ENCODE measurements around the gene PHAX.
"Not testable (repeated sequence)": the region's sequence is repeated elsewhere in the genome, so short reads cannot be mapped to it uniquely, and the experiment has no call there.

The PHAX gene

DNA sequence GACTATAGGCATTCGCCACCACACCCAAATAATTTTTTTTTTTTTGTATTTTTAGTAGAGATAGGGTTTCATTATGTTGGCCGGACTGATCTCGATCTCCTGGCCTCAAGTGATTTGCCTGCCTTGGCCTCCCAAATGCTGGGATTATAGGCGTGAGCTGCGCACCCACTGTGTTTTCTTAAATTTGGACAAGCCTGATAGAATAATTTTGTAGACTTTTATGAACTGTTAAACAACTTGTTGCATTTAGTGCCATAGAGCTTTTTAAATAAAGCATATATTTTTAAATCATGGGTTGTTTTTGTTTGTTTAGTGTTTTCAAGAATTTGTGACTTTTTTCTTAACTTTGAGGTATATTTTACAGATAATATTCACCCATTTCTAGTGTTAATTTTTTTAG, 4.8 kb downstream of the PHAX start:
- DNase-seq: no peak

DNA sequence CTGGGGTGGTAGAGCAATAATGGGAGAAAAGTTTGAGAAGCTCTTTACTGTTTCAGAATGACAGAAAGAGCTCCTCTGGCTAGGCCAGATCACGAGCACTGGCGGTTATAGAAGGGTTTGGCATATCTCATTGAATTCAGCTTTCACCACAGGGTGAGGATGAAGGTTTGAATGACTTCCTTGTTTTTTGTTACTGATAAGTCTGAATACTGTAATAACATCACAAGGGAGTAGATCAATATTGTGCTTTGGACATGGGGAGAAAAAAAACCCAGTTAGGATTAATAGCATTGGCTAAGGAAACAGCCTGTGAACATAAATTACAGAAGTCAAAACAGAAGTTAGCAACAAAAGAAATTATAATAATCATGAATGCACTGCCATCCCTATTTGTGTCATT, 9.4 kb downstream of the PHAX start:
- no peak for DNase-seq

DNA sequence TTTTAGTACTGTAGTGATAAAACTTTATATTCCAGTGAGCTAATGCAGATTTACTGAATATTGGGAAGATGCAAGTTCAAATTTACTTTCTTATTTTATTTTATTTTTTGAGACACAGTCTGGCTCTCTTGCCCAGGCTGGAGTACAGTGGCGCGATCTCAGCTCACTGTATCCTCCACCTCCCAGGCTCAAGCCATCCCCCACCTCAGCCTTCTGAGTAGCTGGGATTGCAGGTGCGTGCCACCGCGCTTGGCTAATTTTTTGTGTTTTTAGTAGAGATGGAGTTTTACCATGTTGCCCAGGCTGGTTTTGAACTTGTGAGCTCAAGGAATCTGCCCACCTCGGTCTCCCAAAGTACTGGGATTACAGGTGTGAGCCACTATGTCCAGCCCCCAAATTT, 9.9 kb downstream of the PHAX start:
- no peak for DNase-seq

DNA sequence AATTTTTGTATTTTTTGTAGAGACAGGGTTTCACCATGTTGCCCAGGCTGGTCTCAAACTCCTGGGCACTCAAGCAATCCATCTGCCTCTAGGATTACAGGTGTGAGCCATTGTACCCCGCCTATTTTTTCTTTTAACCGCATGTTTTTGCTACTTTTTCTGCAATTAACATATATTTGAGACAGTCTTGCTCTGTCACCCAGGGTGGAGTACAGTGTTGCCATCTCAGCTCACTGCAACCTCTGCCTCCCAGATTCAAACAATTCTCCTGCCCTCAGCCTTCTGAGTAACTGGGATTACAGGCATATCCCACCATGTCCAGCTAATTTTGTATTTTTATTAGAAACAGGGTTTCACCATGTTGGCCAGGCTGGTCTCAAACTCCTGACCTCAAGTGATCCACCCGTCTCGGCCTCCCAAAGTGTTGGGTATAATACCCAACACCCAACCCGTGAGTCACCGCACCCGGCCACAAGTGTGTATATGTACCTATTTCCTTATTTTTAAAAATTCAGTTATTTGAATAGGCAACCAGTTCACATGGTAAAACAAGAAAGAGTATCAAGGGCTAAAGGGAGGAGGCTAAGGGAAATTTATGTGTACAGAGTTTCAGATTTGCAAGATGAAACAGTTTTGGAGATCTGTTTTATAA, 13.3 kb downstream of the PHAX start:
- no peak for DNase-seq

DNA sequence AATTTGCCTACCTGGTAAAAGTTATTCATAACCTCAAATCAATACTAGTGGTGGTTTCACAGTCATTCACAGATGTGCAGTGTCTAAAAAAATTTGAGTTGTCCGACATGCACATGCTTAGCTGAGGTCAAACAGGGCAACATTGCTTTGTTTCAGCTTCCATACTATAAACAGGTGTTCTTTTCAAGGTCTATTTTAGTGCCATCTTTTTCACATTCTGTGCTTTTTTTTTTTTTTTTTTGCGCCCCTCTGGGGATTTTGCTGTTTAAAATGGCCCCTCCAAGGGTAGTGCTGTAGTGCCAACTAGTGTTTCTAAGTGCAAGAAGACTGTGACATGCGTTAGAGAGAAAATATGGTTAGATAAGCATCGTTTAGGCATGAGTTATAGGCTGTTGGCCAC, 14.5 kb downstream of the PHAX start:
- no peak for DNase-seq

DNA sequence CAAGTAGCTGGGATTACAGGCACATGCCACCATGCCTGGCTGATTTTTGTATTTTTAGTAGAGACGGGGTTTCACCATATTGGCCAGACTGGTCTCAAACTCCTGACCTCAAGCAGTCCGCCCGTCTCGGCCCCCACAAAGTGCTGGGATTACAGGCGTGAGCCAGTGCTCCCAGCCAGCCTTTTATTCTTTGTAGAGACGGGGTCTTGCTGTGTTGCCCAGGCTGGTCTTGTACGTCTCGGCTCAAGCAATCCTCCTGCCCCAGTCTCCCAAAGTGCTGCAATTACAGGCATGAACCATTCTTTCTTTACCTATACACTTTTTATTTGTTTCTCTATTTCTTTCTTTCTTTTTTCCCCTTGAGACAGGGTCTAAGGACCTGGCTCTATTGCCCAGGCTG, 16.9 kb downstream of the PHAX start:
- not testable (repeated sequence) for DNase-seq

DNA sequence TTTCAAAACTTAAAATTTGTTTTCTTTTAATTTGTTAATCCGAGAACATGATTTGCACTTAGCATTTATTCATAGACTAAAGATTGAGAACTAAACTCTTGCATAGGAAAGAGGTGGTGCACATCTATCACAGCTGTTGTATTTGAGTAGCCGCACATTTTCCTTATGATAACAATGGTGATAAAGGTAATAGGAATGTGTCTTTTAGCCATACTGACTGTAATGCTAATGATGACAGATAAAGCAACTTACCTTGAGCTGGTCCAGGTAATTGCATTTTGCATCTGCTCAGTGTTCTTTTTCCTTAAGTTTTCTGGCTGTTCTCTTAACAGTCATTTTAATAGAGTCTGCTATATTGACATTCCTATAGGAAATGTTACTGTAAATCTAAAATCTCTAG, 19.0 kb downstream of the PHAX start:
- no peak for DNase-seq

DNA sequence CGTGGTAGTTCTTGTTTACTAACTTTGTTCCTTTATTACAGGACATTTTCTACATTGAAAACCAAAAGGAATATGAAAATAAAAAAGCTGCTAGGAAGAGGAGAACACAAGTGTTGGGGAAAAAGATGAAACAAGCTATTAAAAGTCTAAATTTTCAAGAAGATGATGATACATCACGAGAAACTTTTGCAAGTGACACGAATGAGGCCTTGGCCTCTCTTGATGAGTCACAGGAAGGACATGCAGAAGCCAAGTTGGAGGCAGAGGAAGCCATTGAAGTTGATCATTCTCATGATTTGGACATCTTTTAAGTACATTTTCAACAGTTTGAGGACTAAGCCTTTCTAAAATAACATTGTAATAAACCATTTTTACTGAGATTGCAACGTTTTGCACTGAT, 23.8 kb downstream of the PHAX start:
- no peak for DNase-seq

DNA sequence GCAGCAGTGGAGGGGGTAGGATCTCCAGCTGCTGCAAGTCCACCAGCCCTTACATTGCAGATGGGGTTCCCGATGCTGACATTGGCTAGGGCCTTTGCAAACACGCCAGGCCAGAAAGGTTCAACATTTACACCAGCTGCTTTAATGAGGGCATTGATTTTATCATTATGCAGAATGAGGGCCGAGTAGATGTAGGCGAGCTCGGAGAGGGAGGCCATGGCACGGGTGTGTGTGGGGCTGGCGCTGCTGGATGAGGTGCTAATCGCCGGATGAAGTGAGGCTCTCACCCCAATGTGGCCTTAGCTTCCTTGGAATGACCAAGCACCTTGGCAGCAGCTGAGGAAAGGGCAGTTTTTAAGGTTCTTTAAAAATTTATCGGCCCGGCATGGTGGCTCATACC, 27.4 kb downstream of the PHAX start:
- DNase-seq: no peak

DNA sequence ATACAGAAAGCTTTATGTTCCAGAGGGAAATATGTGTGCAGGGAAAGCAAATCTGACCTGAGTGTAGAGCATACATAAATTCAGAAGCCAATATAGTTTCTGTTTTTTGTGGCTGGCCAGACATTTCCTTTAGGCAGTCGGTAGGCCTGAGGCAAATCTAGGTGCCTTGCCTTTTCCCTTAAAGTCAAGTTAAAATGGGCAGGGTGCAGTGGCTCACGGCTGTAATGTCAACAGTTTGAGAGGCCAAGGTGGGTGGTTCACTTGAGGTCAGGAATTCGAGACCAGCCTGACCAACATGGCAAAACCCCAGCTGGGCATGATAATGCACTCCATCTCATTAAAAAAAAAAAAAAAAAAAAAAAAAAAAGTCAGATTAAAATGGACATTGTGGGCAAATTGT, 31.2 kb downstream of the PHAX start:
- DNase-seq: no peak

DNA sequence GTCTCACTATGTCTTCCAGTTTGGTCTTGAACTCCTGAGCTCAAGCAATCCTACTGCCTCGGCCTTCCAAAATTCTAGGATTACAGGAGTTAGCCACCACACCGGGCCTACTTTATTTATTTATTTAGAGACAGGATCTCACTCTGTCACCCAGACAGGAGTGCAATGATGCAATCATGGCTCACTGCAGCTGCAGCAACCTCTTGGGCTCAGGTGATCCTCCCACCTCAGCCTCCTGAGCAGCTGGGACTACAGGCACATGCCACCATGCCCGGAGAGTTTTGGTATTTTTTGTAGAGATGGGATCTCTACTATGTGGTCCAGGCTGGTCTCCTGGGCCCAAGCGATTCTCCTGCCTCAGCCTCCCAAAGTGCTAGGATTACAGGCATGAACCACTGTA, 32.8 kb downstream of the PHAX start:
- no peak for DNase-seq

DNA sequence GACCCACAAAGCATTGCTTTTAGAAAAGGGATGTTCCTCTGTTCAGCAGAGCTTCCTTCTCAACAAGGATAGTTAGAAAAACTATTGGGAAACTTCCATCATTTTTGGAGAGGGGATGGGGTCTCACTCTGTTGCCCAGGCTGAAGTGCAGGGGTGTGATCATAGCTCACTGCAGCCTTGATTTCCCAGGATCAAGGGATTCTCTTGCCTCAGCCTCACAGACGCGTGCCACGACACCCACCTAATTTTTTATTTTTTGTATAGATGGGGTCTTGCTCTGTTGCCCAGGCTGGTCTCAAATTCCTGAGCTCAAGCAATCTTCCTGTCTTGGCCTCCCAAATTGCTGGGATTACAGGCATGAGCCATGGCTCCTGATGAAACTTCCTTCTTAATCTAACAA, 34.8 kb downstream of the PHAX start:
- no peak for DNase-seq

DNA sequence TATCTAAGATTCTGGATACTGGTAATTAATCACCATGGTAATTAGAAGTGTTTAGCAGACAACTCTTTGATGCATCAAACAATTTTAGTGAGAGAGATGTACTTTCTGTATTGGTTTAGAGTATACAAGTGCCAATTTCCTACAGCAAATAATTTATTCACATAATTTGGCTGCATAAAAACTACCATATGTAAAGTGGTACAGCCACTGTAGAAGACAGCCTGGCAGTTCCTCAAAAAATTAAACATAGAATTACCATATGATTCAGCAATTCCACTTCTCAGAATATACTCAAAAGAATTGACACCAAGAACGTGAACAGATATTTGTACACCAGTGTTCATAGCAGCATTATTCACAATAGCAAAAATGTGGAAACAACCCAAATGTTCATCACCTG, 36.2 kb downstream of the PHAX start:
- DNase-seq: no peak

DNA sequence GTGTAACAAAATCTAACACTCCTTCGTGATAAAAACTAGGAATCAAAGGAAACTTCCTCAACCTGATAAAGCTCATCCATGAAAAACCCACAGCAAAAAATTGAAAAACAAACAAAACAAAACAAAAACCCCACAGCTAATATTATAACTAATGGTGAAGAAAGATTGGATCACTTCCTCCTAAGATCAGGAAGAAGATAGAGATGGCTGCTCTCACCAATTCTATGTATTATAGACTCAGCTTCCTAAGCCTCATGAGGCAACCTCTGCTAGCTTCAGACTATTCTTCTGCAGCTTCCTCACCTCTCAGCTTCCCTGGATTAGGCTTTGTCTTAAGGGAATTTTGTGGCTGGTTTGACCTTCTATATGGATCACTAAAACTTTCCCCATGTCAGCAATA, 40.1 kb downstream of the PHAX start:
- no peak for DNase-seq

DNA sequence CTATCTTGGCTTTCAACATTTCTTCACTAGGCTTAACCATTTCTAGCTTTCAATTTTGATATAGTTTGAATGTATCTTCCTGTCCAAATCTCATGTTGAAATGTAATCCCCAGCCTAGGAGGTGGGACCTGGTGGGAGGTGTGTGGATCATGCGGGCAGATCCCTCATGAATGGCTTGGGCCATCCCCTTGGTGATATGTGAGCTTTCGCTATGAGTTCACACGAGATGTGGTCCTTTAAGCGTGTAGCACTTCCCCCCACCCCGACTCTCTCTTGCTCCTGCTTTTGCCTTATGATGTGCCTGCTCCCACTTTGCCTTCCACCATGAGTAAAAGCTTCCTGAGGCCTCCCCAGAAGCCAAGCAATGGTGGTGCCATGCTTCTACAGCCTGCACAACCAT, 40.6 kb downstream of the PHAX start:
- DNase-seq: no peak

DNA sequence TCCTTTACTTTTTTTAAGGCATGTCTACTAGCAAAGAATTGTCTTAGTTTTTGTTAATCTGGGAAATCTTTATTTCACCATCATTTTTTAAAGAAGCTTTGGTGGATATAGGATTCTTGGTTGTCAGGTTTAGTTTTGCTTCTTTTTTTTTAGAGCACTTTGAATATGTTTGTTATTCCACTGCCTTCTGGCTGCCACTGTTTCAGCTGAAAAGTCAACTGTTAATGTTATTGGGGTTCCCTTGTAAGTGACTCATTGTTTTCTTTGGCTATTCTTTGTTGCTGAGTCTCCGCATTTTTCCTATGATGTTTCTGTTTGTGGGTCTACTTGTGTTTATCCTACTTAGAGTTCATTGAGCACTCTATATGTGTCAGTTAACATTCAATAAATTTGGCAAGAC, 44.4 kb downstream of the PHAX start:
- no peak for DNase-seq

DNA sequence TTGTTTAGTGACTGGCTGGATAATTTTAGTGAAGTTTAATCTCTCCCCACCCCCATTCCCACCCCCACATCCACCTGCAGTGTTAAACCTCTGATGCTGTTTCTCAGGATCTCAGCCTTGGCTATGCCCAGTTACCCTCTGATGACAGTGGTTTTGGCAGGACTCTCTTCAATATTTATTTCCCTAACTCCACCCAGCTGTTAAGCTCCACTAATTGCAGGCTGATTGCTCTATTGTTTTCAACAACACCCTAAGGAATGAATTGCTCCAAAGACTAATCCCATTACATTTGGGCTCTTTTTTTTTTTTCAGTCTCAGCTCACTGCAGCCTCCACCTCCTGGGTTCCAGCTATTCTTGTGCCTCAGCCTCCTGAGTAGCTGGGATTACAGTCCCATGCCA, 46.3 kb downstream of the PHAX start:
- DNase-seq: no peak

DNA sequence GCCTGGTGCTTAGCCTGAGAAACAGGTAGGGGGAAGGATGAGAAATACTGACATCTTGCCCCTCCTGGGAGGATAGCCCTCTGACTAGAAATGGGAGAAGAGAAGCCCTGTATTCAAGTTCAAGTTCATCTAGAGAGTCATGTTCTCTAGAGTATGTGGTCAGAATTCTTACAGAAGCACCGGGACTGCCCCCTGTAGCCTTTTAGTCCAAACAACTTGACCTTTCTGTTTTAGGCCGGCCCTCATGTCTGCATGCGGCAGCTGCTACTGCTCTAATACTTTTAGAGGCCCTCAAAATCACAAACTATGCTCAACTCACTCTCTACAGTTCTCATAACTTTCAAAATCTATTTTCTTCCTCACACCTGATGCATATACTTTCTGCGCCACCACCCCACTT, 47.7 kb downstream of the PHAX start:
- no peak for DNase-seq

DNA sequence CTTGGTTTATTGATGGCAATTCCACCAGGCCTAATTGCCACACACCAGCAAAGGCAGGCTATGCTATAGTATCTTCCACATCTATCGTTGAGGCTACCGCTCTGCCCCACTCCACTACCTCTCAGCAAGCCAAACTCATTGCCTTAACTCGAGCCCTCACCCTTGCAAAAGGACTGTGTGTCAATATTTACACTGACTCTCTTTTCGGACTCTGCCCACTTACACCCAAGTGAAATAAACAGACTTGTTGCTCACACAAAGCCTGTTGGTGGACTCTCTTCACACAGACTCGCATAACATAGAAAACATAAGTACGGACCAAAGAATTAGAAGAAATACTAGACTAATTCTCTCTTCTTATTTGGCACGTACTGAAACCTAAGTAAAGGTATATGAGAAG, 48.3 kb downstream of the PHAX start:
- not testable (repeated sequence) for DNase-seq

DNA sequence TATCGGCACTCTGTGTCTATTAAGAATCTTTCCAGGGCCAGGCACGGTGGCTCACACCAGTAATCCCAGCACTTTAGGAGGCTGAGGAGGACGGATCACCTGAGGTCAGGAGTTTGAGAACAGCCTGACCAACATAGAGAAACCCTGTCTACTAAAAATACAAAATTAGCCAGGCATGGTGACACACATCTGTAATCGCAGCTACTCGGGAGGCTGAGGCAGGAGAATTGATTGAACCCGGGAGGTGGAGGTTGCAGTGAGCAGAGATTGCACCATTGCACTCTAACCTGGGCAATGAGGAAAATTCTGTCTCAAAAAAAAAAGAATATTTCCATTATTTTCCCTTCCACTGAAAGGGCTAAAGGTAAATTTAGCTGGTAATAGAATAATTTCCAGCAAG, 49.0 kb downstream of the PHAX start:
- DNase-seq: not testable (repeated sequence)

DNA sequence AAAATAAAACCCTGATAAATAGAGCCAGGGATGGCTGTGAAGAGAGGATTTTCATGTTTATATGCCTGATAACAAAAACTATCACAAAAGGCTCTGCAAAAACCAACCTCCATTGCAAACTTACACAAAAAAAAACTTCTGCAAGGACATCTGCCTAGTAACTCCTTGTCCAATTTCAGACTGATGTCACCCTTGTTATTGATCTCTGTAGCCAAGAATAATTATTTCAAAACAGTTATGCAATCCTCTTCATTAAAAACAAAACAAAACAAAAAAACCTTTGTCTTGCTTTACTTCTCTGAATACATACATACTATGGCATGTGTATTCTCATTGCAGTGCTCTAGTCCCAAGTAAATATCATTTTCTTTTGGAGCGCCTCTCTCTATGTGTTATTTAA, 49.7 kb downstream of the PHAX start:
- no peak for DNase-seq

DNA sequence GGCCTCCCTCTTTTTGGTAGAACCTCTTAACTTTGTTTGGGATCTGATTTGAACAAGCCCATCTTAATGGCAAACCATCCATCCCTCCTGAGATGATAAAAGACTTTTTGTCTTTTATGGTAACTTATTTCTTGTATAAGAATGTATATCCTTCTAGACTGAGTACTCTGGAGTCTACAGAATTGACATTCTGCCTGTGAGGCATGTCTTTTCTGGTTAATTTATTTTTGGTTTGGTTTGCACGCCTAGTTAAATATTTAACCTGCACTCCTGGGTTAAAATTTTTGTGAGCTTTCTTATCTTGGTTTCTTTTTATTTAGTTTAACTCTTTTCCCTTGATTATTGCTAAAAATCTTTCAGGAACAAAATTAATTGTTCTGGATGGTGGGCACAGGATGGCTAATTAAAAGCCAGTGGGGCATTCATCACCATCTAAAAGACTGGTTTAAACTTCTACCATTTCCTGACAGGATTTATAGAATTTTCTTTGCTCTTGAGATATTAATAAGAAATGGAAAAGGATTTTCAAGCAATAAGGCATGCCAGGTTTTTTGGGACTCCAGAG, 50.3 kb downstream of the PHAX start:
- DNase-seq: no peak

DNA sequence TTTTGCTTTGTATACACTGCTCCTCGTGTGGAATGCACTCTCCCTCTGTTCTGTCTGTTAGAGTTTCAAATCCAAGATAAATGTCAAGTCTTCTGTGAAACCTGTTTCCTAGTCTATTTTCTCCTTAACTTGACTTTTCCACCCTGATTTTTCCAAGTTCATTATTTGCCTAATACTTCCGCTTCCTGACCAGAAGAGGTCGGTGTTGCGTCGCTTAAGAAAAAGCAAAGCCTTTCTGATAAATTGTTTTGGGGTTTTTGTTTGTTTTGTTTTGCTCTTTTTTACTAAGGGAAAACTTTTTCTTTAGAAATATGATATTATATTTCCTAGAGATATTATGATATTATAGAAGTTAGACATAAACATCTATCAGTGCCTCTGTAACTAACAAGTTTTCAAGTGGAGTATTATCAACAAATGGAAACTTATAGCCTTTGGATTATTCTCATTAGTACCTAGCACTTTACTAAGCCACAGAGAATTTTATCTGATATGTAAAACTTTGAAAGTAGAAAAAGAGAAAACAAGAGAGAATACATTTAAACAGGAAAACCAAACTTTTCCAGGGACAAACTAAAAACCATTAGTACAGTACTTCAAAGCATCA, 55.8 kb downstream of the PHAX start:
- no peak for DNase-seq

DNA sequence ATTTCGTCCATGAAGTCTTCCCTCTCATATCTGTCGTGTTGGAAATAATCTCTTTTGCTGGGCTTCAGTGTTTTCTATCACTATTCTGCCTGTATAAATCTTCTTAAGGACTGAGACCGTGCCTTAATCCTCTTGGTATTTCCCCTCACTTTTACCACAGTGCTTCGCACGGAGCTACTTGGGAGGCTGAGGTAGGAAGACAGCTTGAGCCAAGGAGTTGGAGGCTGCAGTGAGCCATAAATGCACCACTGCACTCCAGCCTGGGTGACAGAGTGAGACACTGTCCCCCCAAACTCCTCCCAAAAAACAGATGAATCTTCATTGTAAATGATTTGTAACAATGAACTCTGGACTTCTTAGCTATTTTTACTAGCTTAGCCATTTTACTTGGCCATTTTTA, 57.8 kb downstream of the PHAX start:
- DNase-seq: no peak
